SK-MEL-5 (cell line): ENCODE measurements around the gene HMGCS2. TPM values are rescaled to one million over a fixed set of nuclear protein-coding genes. Genes with fewer than 3 reads are reported as not detected.
"Not testable (repeated sequence)": the region's sequence is repeated elsewhere in the genome, so short reads cannot be mapped to it uniquely, and the experiment has no call there.

ENCODE experiments used
- DNase-seq: peaks from one replicate; pipeline ENCODE4 v3.0.0-alpha.2; 2016; ENCODE audit warnings: low read depth, low spot score
- in situ Hi-C: cut with HindIII; loops from 2 replicates; pipeline ENCODE4 v1.10.0; 2016; ENCODE audit warnings: low sequenced_read_pairs, high pct_unique_total_duplicates, low pct_unique_long_range_greater_than_20kb
- total RNA-seq: library from RNA; depleted of rRNA; stranded (reverse); fragments of >200 nt; shearing (Covaris generic); gene quantifications from 2 replicates; pipeline ENCODE4 v1.2.3, GENCODE V29; 2014

Gene HMGCS2
- total RNA-seq, 1 experiment from 2014 or later = not detected

DNA sequence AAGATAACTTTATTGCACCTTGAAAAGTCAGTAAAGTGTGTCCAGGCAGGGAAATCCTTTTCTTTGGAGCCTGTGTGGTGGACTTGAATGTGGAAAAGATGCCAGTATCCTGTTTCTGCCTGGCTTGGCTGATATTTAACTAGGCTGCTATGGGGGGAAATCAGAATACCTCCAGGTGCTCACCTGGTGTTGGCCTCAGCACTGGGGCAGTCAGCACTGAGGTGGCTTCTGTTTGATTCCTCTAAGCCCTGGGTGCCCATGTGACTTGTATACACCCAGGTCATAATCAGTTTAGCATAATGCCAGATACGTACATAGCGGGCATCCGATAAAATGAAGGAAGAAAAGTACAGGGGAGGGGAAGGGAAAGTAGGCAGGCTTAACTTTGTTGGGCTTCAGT is 49.7 kb downstream of the HMGCS2 start:
- in situ Hi-C loops = no loop called here
- no peak for DNase-seq

GRCh38 chr1:119718409-119718808 is 50.3 kb downstream of the HMGCS2 start:
- in situ Hi-C loops = no loop called here
- no peak for DNase-seq

- DNase-seq = no peak
- in situ Hi-C loops = no loop called here
These were observed 53.2 kb downstream of the HMGCS2 start for GRCh38 chr1:119715542-119715941.

DNA sequence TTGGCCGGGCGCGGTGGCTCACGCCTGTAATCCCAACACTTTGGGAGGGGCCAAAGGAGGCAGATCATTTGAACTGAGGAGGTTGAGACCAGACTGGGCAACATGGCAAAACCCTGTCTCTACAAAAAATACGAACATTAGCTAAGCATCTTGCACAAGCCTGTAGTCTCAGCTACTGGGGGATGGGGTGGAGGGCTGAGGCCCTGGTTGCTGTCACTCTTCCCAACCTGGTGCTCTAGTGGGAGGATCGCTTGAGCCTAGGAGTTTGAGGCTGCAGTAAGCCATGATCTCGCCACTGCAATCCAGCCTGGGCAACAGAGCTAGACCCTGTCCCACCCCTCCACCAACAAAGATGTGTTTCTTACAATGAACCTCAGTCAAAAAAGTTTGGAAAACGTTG is 54.1 kb downstream of the HMGCS2 start:
- in situ Hi-C loops = no loop called here
- DNase-seq = no peak

GRCh38 chr1:119713749-119714456 is 54.8 kb downstream of the HMGCS2 start:
- DNase-seq = no peak
- in situ Hi-C loops = no loop called here

DNA sequence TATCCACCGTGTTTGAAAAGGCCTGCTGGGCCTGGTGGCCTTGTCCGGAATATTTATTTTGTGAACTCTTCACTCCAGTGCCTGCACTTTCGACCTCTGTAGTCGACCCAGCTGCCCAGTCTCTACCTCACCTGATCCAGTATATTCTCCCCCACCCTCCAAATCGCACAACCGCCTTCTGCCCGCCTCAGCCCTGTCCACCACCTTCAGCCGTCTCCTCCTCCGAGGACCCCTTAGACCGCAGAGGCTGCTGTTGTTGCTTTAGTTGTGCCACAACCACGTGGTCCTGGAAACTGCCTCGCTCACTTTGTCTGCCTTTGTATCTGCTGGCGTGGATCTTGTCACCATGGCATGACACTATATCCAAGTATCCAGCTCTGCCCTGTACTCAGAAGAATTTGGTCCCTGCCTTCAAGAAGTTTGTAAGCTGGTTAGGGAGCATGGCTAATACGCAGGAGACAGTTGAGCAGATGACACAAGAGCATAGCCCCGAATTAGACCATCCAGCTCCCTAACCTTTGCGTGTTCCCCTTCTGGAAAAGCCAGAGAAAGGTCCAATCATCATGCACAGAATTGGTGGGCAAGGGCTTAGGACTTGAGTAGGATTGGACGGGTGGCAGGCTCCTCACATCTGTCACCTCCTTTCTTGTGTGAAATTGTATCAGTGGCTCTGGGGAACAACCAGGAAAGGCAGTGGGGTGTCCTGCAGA is 55.5 kb downstream of the HMGCS2 start:
- in situ Hi-C loops = no loop called here

GRCh38 chr1:119712342-119713038 is 56.2 kb downstream of the HMGCS2 start:
- in situ Hi-C loops = no loop called here
- peak; percentile 60 for DNase-seq

More for the DNA sequence above, 55.5 kb downstream of the HMGCS2 start:
- DNase-seq = no peak

- in situ Hi-C loops = no loop called here
These were observed 56.8 kb downstream of the HMGCS2 start, which contains the start of gene PHGDH for GRCh38 chr1:119711804-119712341. Gene PHGDH, plus strand, starts transcription at chr1:119711934. Its CDS starts 89 bp downstream, at chr1:119712023.

GRCh38 chr1:119711356-119711803 is 57.3 kb downstream of the HMGCS2 start:
- in situ Hi-C loops, DNase-seq: not testable (repeated sequence)

More at GRCh38 chr1:119711804-119712341, 56.8 kb downstream of the HMGCS2 start, which contains the start of gene PHGDH:
- peak; percentile 68 for DNase-seq

DNA sequence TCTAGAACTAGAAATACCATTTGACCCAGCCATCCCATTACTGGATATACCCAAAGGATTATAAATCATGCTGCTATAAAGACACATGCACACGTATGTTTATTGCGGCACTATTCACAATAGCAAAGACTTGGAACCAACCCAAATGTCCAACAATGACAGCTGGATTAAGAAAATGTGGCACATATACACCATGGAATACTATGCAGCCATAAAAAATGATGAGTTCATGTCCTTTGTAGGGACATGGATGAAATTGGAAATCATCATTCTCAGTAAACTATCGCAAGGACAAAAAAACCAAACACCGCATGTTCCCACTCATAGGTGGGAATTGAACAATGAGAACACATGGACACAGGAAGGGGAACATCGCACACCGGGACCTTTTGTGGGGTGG is 62.1 kb downstream of the HMGCS2 start:
- in situ Hi-C loops = not testable (repeated sequence)

DNA sequence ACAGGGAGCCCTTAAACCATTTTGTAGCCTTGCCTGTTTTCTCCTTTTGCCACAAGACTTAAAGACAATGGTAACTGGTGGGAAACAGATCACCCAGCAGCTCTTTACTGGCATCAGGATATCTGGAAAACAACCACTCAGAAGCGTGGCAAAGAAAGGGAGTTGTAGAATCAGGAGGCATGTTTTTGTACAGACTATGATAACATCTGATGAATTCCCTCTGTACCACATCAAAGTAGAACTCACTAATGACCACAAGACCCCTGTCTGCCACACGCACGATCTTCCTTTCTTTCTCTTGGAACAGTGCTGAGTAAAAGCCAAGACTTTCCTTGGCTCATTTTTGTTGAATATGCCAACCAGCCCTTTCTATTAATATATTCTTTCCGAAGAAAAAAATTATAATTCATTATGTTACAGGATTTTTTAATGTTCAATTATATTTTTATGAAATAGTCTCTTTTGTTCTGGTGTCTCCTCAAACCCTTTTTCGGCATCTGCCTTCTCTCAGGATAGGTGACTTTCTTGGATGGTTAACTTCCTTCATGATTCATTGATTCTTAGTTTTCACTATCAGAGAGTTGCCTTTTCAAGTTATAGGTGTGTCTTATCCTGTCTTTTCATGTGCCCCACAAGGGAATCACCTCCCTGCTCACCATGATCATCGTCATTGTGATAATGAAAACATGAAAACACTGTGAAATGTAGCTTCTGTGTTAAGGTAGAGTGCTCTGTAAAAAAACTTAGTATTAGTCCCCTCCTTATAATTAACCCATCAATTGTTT is 64.8 kb downstream of the HMGCS2 start:
- no peak for DNase-seq
- in situ Hi-C loops = no loop called here

More for the DNA sequence above, 62.1 kb downstream of the HMGCS2 start:
- DNase-seq = not testable (repeated sequence)

DNA sequence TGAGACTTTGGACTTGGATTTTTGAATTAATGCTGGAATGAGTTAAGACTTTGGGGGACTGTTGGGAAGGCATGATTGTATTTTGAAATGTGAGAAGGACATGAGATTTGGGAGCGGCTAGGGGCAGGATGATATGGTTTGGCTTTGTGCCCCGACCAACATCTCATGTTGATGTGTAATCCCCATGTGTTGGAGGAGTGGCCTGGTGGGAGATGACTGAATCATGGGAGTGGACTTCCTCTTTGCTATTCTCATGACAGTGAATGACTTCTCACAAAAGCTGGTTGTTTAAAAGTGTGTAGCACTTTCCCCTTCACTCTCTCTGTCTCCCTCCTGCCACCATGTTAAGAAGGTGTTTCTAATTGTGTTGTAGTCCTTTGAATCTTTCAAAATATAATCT is 66.3 kb downstream of the HMGCS2 start:
- in situ Hi-C loops = no loop called here
- peak; percentile 40 for DNase-seq

DNA sequence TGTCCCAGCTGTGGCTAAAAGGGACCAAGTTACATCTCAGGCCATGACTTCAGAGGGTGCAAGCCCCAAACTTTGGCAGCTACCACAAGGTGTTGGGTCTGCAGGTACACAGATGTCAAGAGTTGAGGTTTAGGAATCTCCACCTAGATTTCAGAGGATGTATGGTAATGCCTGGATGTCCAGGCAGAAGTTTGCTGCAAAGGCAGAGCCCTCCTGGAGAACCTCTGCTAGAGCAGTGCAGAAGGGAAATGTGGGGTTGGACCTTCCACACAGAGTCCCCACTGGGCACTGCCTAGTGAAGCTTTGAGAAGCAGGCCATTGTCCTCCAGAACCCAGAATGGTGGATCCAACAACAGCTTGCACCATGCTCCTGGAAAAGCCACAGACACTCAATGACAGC is 67.0 kb downstream of the HMGCS2 start:
- in situ Hi-C loops = no loop called here
- no peak for DNase-seq

DNA sequence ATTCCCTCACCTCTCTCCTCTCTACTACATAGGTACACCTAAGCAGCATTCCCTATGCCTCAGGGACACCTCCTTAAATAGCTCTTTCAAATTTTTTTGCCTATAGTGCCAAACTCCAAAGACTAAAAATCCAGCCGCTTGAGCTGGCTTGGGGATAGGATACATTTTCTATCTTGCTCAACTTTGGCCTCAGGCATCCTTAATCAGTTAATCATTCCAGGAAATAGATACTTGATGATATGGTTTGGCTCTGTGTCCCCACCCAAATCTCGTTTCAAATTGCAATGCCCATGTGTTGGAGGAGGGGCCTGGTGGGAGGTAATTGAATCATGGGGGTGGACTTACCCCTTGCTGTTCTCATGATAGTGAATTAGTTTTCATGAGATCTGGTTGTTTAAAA is 68.4 kb downstream of the HMGCS2 start:
- in situ Hi-C loops = no loop called here
- no peak for DNase-seq
